Measurements from ENCODE around the gene CCDC102A. TPM values are rescaled to one million over a fixed set of nuclear protein-coding genes. Genes with fewer than 3 reads are reported as not detected.

The CCDC102A gene
- total and polyA plus RNA-seq, 9 of the 15 experiments (the other 6 are each of a cell fraction or from before 2014, with no cell fraction given), result 0.03 to 4.9 (median 1.4) TPM

DNA sequence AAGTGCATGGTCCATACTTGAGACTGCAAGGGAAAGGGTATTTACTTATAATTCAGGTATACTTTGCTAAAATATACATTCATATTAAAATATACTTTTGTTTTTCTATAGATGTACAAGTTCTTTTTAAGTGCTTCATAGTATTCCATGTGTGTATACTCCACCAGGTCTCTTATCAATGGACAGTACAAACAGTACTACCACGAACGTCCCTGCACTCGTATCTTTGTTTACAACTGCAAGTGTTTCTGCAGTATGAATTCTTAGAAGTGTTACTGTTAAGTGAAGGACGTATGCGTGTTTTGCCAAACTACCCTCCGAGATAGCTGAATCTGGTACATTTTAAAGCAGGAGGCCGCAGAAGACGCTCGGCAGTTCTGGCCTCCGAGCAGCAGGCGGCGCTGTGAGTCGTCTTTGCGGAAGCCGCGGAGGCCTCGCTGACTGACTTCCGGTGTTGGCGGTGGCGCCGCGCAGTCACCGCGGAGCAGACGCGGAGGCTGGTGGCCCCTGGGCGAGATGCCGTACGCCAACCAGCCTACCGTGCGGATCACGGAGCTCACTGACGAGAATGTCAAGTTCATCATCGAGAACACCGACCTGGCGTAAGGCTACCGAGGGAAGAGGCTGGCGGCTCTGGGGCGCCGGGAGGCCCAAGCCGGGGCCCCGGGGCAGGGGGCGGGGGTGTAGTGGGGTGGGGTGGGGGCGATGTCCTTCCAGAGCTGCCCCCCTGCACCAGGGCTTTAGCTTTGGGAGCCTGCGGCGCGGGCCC is 74.0 kb downstream of the CCDC102A start, which contains the start of gene POLR2C (continued):
- TF ChIP-seq HMG20A (CRISPR knock-in tag; conservative IDR thresholded peaks at IDR 0.05), result no peak
- no peak for TF ChIP-seq ZKSCAN8 (CRISPR knock-in tag; IDR thresholded peaks at IDR 0.05)
- TF ChIP-seq THRA (IDR thresholded peaks at IDR 0.05), result no peak
- TF ChIP-seq EGR1 (conservative IDR thresholded peaks at IDR 0.05), result no peak
- TF ChIP-seq ESRRA (IDR thresholded peaks at IDR 0.05; ENCODE audit: borderline replicate concordance, low read depth), result peak; percentile 77; the same call in 1 of the 2 replicates
- TF ChIP-seq, protein P1, sequence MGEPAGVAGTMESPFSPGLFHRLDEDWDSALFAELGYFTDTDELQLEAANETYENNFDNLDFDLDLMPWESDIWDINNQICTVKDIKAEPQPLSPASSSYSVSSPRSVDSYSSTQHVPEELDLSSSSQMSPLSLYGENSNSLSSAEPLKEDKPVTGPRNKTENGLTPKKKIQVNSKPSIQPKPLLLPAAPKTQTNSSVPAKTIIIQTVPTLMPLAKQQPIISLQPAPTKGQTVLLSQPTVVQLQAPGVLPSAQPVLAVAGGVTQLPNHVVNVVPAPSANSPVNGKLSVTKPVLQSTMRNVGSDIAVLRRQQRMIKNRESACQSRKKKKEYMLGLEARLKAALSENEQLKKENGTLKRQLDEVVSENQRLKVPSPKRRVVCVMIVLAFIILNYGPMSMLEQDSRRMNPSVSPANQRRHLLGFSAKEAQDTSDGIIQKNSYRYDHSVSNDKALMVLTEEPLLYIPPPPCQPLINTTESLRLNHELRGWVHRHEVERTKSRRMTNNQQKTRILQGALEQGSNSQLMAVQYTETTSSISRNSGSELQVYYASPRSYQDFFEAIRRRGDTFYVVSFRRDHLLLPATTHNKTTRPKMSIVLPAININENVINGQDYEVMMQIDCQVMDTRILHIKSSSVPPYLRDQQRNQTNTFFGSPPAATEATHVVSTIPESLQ (CRISPR knock-in tag; IDR thresholded peaks at IDR 0.05), result no peak; the same call in 1 of the 2 replicates
- TF ChIP-seq DMBX1 (CRISPR knock-in tag; IDR thresholded peaks at IDR 0.05; ENCODE audit: borderline replicate concordance), result no peak
- TF ChIP-seq SMAD2 (IDR thresholded peaks at IDR 0.05; ENCODE audit: low read depth, low read length), result no peak
- TF ChIP-seq ZBTB2 (IDR thresholded peaks at IDR 0.05), result no peak
- TF ChIP-seq ZNF134 (CRISPR knock-in tag; conservative IDR thresholded peaks at IDR 0.05), result no peak; the same call in 1 of the 2 replicates
- peak; percentile 66; the same call in 1 of the 2 replicates for TF ChIP-seq CC2D1A (IDR thresholded peaks at IDR 0.05)
- no peak for TF ChIP-seq NR1H2 (CRISPR knock-in tag; IDR thresholded peaks at IDR 0.05)
- TF ChIP-seq RAD21 (CRISPR knock-in tag; conservative IDR thresholded peaks at IDR 0.05 in 1 of 2, IDR thresholded peaks at IDR 0.05 in 1 of 2), result peak; percentile 31 to 35; a peak in 3 of 4 replicates
- no peak for TF ChIP-seq E2F5 (CRISPR knock-in tag; IDR thresholded peaks at IDR 0.05)
- no peak for TF ChIP-seq STAT5B (CRISPR knock-in tag; IDR thresholded peaks at IDR 0.05)
- no peak for TF ChIP-seq SRSF9 (IDR thresholded peaks at IDR 0.05; ENCODE audit: borderline replicate concordance, low read depth, low read length)
- no peak for TF ChIP-seq FIP1L1 (IDR thresholded peaks at IDR 0.05; ENCODE audit: low read depth, low read length, poor library complexity, severe bottlenecking)
- no peak for TF ChIP-seq GATAD2A (IDR thresholded peaks at IDR 0.05)
- no peak for TF ChIP-seq PTRF (tag; IDR thresholded peaks at IDR 0.05)
- peak; percentile 99 for TF ChIP-seq KDM5B (IDR thresholded peaks at IDR 0.05; ENCODE audit: insufficient replicate concordance, low read depth, low read length)
- no peak for TF ChIP-seq ZNF695 (CRISPR knock-in tag; IDR thresholded peaks at IDR 0.05)
- peak; percentile 92 for TF ChIP-seq RB1 (IDR thresholded peaks at IDR 0.05; ENCODE audit: low read depth)
- no peak for TF ChIP-seq BRD4 (IDR thresholded peaks at IDR 0.05)

Measured in K562 (cell line).